Glutamatergic neuron (in vitro differentiated cells): ENCODE results near the gene ZNF319. TPM values are rescaled to one million over a fixed set of nuclear protein-coding genes. Genes with fewer than 3 reads are reported as not detected.

Source experiments
- DNase-seq: peaks from one replicate; pipeline ENCODE4 v3.0.0; 2022
- H3K27ac Mint-ChIP-seq: one replicate; pipeline ENCODE4 v1.8.0; 2020; ENCODE audit warnings: mild to moderate bottlenecking, mixed read lengths, inconsistent platforms; ENCODE audit not compliant: unreplicated experiment
- H3K27me3 Mint-ChIP-seq: one replicate; pipeline ENCODE4 v1.8.0; 2020; ENCODE audit warnings: mild to moderate bottlenecking, moderate library complexity, mixed read lengths, inconsistent platforms; ENCODE audit not compliant: unreplicated experiment
- H3K36me3 Mint-ChIP-seq: one replicate; pipeline ENCODE4 v1.8.0; 2020; ENCODE audit warnings: mild to moderate bottlenecking, mixed read lengths, inconsistent platforms; ENCODE audit not compliant: unreplicated experiment
- H3K4me1 Mint-ChIP-seq: one replicate; pipeline ENCODE4 v1.8.0; 2020; ENCODE audit warnings: mild to moderate bottlenecking, low read depth, mixed read lengths, inconsistent platforms; ENCODE audit not compliant: unreplicated experiment
- H3K4me3 Mint-ChIP-seq: one replicate; pipeline ENCODE4 v1.8.0; 2020; ENCODE audit warnings: mild to moderate bottlenecking, mixed read lengths, inconsistent platforms; ENCODE audit not compliant: unreplicated experiment
- H3K9me3 Mint-ChIP-seq: one replicate; pipeline ENCODE4 v1.8.0; 2020; ENCODE audit warnings: mild to moderate bottlenecking, moderate library complexity, mixed read lengths, inconsistent platforms; ENCODE audit not compliant: unreplicated experiment
- CTCF ChIP-seq: fragments of 200-600 bp; sonication (generic); IDR thresholded peaks from one replicate; pipeline ENCODE4 v1.5.0; 2021; ENCODE audit not compliant: partially characterized antibody, unreplicated experiment
- total RNA-seq: library from RNA; stranded (reverse); fragmentation: NEBNext Ultra II Directional; extraction: Animal tissue kit (Norgen Biotek cat#: 25700); gene quantifications from one replicate; pipeline ENCODE4 v1.2.1, GENCODE V29; 2021; ENCODE audit not compliant: unreplicated experiment

ZNF319 gene
- total RNA-seq, 1 donor from 2014 or later: 13.9 TPM

GRCh38 chr16:58029410-58029809, 28.9 kb upstream of the ZNF319 start:
- Mint-ChIP-seq H3K4me1 (peaks cover 30% of the 10 kb centered on the region), H3K36me3 (no peaks in the 10 kb centered on the region), H3K27ac (peak overlapping the region; percentile 64), H3K27me3 (peaks cover 13% of the 10 kb centered on the region), H3K9me3 (peaks cover 3% of the 10 kb centered on the region), H3K4me3 (peak overlapping the region; percentile 59)
- no peak for TF ChIP-seq CTCF
- DNase-seq: no peak

GRCh38 chr16:58028541-58029070, 28.1 kb upstream of the ZNF319 start:
- peaks cover 13% of the 10 kb centered on the region for H3K27me3 Mint-ChIP-seq
- H3K9me3 Mint-ChIP-seq: peaks cover 8% of the 10 kb centered on the region
- TF ChIP-seq CTCF: no peak
- peak overlapping the region; percentile 87 for H3K4me3 Mint-ChIP-seq
- DNase-seq: no peak
- no peak overlapping the region for H3K27ac Mint-ChIP-seq
- H3K4me1 Mint-ChIP-seq: peaks cover 30% of the 10 kb centered on the region
- H3K36me3 Mint-ChIP-seq: no peaks in the 10 kb centered on the region

GRCh38 chr16:58027916-58028455, 27.5 kb upstream of the ZNF319 start:
- H3K9me3 Mint-ChIP-seq: peaks cover 8% of the 10 kb centered on the region
- no peak for TF ChIP-seq CTCF
- no peak overlapping the region for H3K27ac Mint-ChIP-seq
- no peaks in the 10 kb centered on the region for H3K36me3 Mint-ChIP-seq
- peaks cover 31% of the 10 kb centered on the region for H3K4me1 Mint-ChIP-seq
- no peak for DNase-seq
- H3K4me3 Mint-ChIP-seq: peak overlapping the region; percentile 87
- peaks cover 13% of the 10 kb centered on the region for H3K27me3 Mint-ChIP-seq

- DNase-seq: peak; percentile 40
- Mint-ChIP-seq H3K36me3 (no peaks in the 10 kb centered on the region), H3K27me3 (peaks cover 13% of the 10 kb centered on the region), H3K4me1 (peaks cover 34% of the 10 kb centered on the region), H3K9me3 (peaks cover 8% of the 10 kb centered on the region), H3K4me3 (peak overlapping the region; percentile 72), H3K27ac (no peak overlapping the region)
- TF ChIP-seq CTCF: no peak
Measured at GRCh38 chr16:58027161-58027915, 26.9 kb upstream of the ZNF319 start.

- peaks cover 8% of the 10 kb centered on the region for H3K9me3 Mint-ChIP-seq
- peak overlapping the region; percentile 72 for H3K4me3 Mint-ChIP-seq
- no peak overlapping the region for H3K27ac Mint-ChIP-seq
- no peaks in the 10 kb centered on the region for H3K36me3 Mint-ChIP-seq
- H3K27me3 Mint-ChIP-seq: peaks cover 13% of the 10 kb centered on the region
- DNase-seq: peak; percentile 70
- H3K4me1 Mint-ChIP-seq: peaks cover 34% of the 10 kb centered on the region
- TF ChIP-seq CTCF: no peak
Measured at GRCh38 chr16:58026705-58027160, 26.3 kb upstream of the ZNF319 start.
